Type B pancreatic cell (in vitro differentiated cells): ENCODE data around the gene RNF4. TPM values are rescaled to one million over a fixed set of nuclear protein-coding genes. Genes with fewer than 3 reads are reported as not detected.

Experiments
- DNase-seq: peaks from one replicate; pipeline ENCODE4 v3.0.0; 2021; ENCODE audit warnings: mixed read lengths; ENCODE audit not compliant: unreplicated experiment; ENCODE audit errors: extremely low spot score
- H3K27ac Mint-ChIP-seq: 2 replicates; pipeline ENCODE4 v1.8.0; 2021; ENCODE audit warnings: mild to moderate bottlenecking, mixed read lengths
- H3K27me3 Mint-ChIP-seq: 2 replicates; pipeline ENCODE4 v1.8.0; 2021; ENCODE audit warnings: mixed read lengths
- H3K36me3 Mint-ChIP-seq: 2 replicates; pipeline ENCODE4 v1.8.0; 2021; ENCODE audit warnings: mixed read lengths
- H3K4me1 Mint-ChIP-seq: one replicate; pipeline ENCODE4 v1.8.0; 2021; ENCODE audit warnings: mixed read lengths; ENCODE audit not compliant: unreplicated experiment
- H3K4me3 Mint-ChIP-seq: 2 replicates; pipeline ENCODE4 v1.8.0; 2021; ENCODE audit warnings: mild to moderate bottlenecking, mixed read lengths
- H3K9me3 Mint-ChIP-seq: 2 replicates; pipeline ENCODE4 v1.8.0; 2021; ENCODE audit warnings: mixed read lengths
- CTCF ChIP-seq: fragments of 200-600 bp; sonication (generic); conservative IDR thresholded peaks from 2 replicates; pipeline ENCODE4 v1.5.0; 2021; ENCODE audit warnings: antibody characterized with exemption, mild to moderate bottlenecking
- total RNA-seq: library from RNA; stranded (reverse); gene quantifications from 2 replicates; pipeline ENCODE4 v1.2.1, GENCODE V29; 2021; ENCODE audit warnings: low replicate concordance

The RNF4 gene
- total RNA-seq, 1 donor from 2014 or later: 61.4 TPM

- H3K27ac Mint-ChIP-seq: no peak overlapping the region
- peaks cover 3% of the 10 kb centered on the region for H3K27me3 Mint-ChIP-seq
- H3K9me3 Mint-ChIP-seq: no peaks in the 10 kb centered on the region
- no peaks in the 10 kb centered on the region for H3K4me1 Mint-ChIP-seq
- TF ChIP-seq CTCF: no peak
- DNase-seq: no peak
- no peaks in the 10 kb centered on the region for H3K36me3 Mint-ChIP-seq
- H3K4me3 Mint-ChIP-seq: no peak overlapping the region
Observed at GRCh38 chr4:2438822-2439718, 29.8 kb upstream of the RNF4 start.

GRCh38 chr4:2441393-2442174 is 27.3 kb upstream of the RNF4 start:
- Mint-ChIP-seq H3K27me3 (no peaks in the 10 kb centered on the region), H3K9me3 (no peaks in the 10 kb centered on the region), H3K4me3 (no peak overlapping the region), H3K36me3 (no peaks in the 10 kb centered on the region), H3K4me1 (no peaks in the 10 kb centered on the region), H3K27ac (no peak overlapping the region)
- DNase-seq: peak; percentile 69
- TF ChIP-seq CTCF: peak; percentile 74

GRCh38 chr4:2442175-2442993 is 26.5 kb upstream of the RNF4 start:
- peak; percentile 67 for DNase-seq
- Mint-ChIP-seq H3K4me1 (no peaks in the 10 kb centered on the region), H3K36me3 (no peaks in the 10 kb centered on the region), H3K9me3 (no peaks in the 10 kb centered on the region), H3K27ac (no peak overlapping the region), H3K27me3 (no peaks in the 10 kb centered on the region), H3K4me3 (no peak overlapping the region)
- TF ChIP-seq CTCF: no peak

- H3K36me3 Mint-ChIP-seq: no peaks in the 10 kb centered on the region
- no peak overlapping the region for H3K4me3 Mint-ChIP-seq
- H3K4me1 Mint-ChIP-seq: no peaks in the 10 kb centered on the region
- H3K9me3 Mint-ChIP-seq: no peaks in the 10 kb centered on the region
- no peak overlapping the region for H3K27ac Mint-ChIP-seq
- no peaks in the 10 kb centered on the region for H3K27me3 Mint-ChIP-seq
- TF ChIP-seq CTCF: no peak
- DNase-seq: no peak
Observed at GRCh38 chr4:2443061-2443730, 25.7 kb upstream of the RNF4 start.
